GM11168 (cell line): ENCODE measurements around the gene PSMA8.
"Not testable (repeated sequence)": the region's sequence is repeated elsewhere in the genome, so short reads cannot be mapped to it uniquely, and the experiment has no call there.

ENCODE experiments used
- in situ Hi-C: fragments of 300-500 bp; cut with MboI; formaldehyde crosslinking; loops from one replicate; pipeline ENCODE4 v1.12.0; 2022; ENCODE audit warnings: low sequenced_read_pairs; ENCODE audit not compliant: unreplicated experiment

The PSMA8 gene

DNA sequence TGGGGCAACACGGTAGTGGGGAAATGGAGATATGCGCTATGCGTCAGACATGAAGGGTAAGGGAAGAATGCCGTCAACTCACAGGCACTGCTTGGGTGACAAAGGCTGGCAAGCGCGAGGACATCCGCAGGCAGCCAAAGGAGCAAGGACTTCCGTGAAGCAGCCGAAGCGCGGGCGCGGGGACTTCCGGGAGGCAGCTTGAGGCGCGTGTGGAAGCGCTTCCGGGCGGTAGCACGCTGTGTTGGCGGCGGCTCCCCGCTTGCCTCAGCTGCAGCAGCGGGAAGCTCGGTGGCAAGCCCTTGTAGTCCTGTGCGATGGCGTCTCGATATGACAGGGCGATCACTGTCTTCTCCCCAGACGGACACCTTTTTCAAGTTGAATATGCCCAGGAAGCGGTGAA, at the start of gene PSMA8:
Gene PSMA8 (plus strand): TSS at position 218 of the 400 bp plus-strand sequence. CDS start 97 bp downstream, at position 315.
- in situ Hi-C loops = no loop called here

DNA sequence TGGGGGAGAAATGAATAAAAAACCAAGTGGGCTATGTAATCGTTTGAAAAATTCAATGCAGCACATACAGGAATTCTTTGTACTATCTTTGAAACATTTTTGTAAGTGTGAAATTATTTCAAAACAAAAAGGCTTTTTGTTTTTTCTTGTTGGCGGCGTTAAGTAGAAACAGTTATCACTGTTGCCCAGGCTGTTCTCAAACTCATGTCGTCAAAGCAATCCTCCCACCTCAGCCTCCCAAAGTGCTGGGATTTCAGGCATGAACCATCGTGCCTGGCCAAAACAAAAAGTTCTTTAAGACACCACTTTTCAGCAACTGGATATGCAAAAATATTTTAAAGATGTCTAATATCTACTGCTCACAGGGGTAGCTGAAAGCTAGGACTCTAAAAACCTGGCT, 48.6 kb upstream of the PSMA8 start:
- in situ Hi-C loops = loop anchor here (10.0 kb wide), 1 partner anchor 170 kb away; no protein-coding TSS in a partner anchor

DNA sequence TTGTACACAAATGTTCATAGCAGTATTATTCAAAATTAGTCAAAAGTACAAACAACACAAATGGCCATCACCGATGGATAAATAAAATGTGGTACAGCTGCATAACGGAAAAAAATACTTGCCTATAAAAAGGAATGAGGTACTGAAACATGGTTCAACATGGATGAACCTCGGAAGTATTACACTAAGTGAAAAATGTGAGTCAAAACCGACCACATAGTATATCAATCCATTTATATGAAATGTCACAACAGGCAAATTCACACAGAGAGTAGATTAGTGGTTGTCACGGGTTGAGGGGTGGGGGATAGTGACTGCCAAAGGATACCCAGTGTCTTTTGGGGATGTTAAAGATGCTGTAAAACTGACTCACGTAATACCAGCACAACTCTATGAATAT, 46.7 kb upstream of the PSMA8 start:
- in situ Hi-C loops = loop anchor here (10.0 kb wide), 1 partner anchor 168 kb away; no protein-coding TSS in a partner anchor

DNA sequence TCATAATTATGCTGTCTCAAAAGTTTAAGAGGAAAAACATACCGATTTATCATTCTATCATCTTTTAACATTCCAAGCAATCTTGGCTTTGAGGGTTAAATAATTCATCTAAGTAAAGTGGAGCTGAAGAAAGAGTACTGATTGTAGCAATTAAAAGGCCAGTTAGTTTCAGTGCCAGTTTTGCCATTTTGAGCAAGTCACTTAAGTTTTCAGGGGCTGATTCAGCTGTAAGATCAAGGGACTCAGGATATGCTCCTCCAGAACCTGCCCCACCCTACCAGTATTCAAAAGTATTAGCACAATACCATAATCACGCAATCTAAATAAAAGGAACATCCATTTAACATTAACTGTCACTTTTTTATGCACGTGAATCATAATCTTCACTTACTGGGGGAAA, 45.2 kb upstream of the PSMA8 start:
- in situ Hi-C loops = loop anchor here (10.0 kb wide), 1 partner anchor 166 kb away; no protein-coding TSS in a partner anchor

DNA sequence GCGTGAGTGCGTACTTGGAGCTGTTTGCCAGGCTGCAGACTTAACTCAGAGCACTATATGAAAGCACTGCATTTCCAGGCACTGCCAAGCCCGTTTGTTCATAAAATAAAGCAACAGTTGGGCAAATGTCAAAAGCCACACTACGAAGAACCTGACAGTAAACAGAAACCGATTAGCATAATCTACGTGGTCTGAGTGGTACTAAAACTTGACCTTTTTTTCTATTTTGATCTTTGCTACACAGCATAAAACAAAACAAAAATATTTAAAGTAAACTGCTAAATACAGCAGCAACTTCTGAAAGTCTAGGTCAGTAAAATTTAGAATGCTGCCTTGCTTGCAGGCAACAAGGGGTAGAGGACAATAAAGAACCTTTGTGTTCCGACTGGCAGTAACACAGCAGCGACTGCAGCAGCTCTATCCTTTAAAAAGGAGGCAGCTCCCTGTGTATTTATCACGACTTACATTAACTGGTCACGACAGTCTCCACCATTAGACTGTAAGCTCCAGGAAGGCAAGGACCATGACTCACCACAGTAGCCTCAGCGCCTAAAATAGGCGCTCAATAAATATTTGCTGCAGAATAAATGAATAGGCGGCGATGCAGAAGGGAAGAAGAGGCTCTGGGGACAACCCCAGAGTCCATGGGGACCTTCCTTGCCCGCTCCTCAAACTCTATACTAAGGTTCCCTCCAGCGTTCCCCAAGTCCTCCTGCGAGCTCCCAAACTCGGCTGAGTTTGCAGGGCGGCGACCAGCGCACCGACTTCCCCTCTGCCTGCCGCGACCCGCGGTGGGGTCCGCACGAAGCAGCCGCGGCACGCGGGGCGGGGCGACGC, 44.2 kb upstream of the PSMA8 start:
- in situ Hi-C loops = loop anchor here (10.0 kb wide), 1 partner anchor 165 kb away; no protein-coding TSS in a partner anchor

DNA sequence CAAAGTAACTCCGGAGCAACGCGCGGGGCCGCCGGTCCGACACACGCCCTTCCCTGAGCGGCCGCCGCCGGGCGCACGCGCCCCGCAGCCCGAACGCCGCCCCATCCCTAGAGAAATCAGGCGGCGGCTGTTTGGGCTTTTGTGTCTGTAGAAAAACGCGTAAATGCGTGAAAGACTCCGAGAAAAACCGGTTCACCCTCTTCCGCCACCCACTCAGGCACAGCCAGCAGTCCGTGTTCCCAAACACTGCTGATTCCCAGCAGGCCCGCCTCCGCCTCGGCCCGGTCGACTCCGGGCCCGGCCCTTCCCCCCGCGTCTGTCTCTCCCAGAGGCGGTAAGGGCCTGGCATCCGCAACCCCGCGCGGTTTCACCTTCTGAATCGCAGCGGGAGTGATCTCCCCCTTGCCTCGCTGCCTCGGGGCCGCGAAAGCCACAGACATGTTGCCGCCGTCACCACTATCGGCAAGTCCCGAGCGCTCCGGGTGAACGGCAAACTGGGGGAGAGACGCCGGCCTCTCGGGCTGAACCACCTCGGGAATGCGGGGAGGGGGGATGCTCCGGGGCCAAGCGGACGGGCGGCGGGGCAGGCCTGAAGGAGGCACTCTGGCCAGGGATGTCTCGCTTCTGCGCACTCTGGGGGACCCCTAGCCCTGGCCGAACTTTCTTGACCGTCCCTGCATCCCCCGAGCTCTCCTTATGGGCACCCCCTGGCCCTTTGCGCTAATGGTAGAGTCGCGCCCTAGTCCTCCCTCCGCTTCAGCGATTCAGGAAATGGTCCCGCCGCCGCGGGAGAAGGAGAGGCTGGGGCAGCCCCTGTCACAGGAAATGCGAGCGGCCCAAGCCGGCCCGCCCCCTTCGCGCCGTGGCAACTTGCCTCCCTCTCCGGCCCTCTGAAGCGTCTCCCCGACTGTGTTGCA, 43.3 kb upstream of the PSMA8 start, which contains the start of gene SS18:
Gene SS18 (minus strand): TSS at position 484 of the 917 bp plus-strand sequence. CDS start 44 bp downstream, at position 440.
- in situ Hi-C loops = no loop called here

DNA sequence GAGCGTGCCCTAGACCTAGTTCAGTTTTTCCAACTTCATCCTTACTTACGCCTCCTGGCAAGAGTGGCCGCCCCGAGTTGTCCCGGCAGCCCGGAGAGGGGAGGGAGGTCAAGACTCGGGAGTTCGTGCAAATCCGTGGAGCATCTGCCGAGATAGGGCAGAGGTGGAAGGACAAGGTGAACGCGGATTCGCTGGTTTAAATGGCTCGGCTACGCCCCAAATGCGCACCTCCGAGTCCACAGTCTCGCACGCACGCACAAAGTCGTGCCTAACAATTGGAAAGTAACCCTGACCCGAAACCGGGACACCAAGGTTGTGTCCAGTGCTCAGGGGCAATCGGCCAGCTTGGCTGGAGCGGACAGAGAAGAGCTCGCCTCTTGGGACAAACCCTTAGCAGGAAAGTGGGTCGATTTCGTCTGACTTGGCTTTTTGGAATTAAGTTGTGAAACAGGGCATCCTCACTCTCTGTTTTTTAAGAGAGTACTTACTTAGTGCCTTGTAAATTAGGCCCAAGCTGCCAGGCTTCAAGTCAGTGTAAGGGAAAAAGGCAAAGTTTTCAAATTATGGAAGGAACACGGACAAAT, 42.5 kb upstream of the PSMA8 start:
- in situ Hi-C loops = no loop called here

DNA sequence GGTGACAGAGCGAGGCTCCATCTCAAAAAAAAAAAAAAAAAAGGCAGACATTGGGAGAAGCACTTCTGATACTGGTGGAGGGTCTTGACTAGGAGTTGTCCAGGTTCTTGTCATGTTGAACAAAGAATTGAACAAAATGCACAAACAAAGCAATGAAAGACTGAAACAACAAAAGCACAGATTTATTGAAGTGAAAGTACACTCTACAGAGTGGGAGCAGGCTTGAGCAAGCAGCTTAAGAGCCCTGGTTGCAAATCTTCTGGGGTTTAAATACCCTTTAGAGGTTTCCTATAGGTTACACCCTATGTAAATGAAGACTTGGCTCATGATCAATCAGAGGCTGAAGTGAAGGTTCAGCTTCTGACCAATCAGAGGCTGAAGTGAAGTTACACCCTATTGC, 36.8 kb upstream of the PSMA8 start:
- in situ Hi-C loops = no loop called here

DNA sequence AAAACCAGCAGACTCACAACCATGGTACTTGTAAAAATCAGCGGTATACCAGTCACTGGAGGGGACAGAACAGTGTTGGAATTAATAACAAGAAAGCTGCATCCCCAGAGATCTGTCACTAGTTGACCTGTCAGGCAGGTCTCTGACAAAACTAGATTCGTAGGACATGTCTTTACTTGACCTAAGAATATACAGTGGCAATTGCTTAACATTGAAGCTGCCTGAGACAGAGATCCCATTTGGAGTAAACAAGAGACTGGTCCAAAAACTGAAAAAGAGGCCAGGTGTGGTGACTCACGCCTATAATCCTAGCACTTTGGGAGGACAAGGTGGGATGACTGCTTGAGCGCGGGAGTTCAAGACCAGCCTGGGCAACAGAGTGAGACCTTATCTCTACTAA, 36.1 kb upstream of the PSMA8 start:
- in situ Hi-C loops = no loop called here

DNA sequence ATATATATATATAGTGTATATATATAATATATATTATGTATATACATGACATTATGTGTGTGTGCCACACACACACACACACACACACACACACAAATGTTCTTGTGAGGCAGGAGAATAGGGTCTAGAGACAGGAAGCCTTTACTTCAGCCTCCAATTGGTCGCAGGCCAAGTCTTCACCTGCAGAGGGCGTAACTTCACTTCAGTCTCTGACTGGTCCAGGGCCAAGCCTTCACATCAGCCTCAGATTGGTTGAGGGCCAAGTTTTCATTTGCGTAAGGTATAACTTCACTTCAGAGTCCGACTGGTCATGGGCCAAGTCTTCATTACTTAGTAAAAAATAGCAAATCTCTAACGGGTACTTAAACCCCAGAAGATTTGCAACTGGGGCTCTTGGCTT, 30.1 kb upstream of the PSMA8 start:
- in situ Hi-C loops = no loop called here

DNA sequence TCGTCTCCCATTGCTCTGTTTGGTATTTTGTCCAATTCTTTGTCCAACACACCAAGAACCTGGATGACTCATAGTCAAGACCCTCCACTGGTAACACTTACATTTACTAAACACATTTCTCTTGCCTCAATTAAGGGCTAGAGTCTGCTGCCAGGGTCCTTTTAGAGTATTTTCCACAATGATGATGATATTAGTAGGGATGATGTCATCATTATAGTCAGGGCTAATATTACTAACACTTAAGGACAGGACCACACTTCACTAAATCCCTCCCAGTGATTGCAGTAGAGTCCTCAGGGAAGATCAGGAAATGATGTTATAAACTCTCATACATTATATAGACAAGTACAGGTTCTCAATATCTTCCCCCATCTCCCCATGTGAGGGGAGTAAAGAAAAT, 29.6 kb upstream of the PSMA8 start:
- in situ Hi-C loops = no loop called here

DNA sequence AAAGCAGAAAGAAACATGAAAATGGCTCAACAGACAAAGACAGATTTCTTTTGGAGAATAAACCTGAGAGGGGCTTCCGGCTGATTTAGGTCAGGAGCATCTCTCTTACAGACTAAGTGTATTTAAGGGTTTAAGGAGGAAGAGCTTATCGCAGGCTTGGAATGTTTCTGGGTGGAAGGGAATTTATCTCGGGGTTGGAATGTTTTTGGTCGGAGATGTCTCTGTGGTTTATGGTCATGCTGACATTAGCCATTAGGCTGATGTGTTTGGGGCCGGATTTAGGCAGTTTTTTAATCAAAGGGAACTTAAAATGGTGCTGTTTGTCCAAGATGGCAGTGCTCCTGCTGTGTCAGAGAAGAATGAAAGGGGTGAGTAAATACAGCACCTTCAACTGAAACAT, 14.4 kb upstream of the PSMA8 start:
- in situ Hi-C loops = no loop called here

DNA sequence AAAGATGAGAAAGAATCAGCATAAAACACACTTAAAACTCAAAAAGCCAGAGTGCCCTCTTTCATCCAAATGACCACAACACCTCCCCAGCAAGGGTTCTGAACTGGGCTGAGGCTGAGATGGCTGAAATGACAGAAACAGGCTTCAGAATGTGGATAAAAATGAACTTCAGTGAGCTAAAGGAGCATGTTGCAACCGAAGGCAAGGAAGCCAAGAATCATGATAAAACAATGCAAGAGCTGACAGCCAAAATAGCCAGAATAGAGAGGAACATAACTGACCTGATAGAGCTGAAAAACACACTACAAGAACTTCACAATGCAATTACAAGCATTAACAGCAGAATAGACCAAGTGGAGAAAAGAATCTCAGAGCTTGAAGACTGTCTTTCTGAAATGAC, 12.2 kb upstream of the PSMA8 start:
- in situ Hi-C loops = no loop called here

DNA sequence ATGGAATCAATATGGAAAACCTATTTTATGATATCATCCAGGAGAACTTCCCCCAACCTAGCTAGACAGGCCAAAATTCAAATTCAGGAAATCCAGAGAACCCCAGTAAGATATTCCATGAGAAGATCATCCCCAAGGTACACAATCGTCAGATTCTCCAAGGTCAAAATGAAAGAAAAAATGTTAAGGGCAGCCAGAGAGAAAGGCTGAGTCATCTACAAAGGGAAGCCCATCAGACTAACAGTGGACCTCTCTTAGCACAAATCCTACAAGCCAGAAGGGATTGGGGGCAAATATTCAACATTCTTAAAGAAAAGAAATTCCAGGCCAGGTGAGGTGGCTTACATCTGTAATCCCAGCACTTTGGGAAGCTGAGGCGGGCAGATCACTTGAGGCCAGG, 11.7 kb upstream of the PSMA8 start:
- in situ Hi-C loops = not testable (repeated sequence)

DNA sequence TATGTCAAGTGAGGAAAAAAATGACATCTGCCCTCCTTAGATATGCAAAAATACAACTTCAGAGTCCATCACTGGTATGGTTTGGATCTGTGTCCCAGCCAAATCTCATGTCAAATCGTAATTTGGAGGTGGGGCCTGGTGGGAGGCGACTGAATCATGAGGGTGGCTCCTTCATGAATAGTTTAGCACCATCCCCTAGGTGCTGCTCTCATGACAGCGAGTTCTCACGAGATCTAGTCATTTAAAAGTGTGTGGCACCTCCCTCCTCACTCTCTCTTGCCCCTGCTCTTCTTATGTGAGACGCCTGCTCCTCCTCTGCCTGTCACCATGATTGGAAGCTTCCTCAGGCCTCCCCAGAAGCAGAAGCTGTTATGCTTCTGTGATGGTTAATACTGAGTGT, 5.9 kb upstream of the PSMA8 start:
- in situ Hi-C loops = no loop called here

DNA sequence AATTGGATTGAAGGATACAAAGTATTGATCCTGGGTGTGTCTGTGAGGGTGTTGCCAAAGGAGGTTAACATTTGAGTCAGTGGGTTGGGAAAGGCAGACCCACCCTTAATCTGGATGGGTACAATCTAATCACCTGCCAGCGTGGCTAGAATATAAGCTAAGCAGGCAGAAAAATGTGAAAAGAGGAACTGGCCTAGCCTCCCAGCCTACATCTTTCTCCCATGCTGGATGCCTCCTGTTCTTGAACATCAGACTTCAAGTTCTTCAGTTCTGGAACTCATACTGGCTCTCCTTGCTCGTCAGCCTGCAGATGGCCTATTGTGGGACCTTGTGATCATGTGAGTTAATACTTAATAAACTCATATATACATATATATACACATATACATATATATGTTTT, 5.5 kb upstream of the PSMA8 start:
- in situ Hi-C loops = not testable (repeated sequence)

DNA sequence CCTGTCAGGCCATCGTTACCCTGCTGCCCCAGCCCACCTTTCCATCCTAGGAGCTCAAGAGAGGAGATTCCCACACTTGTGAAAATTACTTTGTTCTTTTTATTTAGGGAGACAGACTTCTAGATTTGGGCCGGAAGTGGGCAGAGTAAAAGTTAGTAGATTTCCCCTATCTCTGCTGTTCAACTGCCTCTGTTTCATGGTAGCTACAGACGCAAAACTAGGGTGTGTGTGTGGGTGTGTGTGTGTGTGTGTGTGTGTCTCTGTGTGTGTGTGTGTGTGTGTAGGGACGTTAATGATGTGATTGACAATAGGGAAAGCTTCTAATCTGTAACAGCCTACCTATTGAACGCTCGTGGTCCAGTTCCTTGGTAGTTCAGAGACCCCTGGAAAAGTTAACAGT, 438 bp downstream of the PSMA8 start:
- in situ Hi-C loops = no loop called here

DNA sequence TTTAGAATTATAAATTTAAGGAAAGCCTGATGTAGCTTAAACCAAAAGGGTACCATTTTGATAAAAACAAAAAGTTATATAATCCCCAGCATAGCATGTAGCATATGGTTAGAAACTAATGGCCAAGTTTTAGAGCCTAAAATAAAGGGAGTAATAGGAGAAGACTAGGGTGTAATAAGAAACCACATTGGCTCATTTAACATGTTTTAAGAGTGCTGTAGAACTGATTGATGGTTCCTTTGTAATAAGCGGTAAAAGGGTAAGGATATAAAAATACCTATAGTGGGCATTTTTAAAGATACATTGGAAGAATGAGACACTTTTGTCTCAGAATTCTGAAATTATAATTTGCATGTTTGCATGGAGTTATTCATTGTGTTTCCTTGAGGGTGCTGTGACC, 1.9 kb downstream of the PSMA8 start:
- in situ Hi-C loops = no loop called here

DNA sequence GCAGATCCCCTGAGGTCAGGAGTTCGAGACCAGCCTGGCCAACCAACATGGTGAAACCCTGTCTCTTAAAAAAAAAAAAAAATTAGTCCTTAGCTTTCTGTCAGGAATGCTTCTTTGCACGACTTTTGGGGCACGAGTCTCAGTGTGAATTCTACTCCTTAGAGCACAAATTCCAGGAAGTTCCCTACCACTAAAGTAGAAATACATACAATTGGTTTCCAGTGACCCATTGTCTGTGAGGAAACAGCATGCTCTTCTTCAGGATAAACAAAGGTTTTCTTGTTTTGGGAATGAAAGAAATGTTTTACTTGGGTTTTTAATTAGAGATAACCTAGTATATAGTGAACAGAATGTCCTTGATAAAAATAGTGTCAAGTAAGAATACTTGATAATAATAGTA, 23.7 kb downstream of the PSMA8 start:
- in situ Hi-C loops = no loop called here

DNA sequence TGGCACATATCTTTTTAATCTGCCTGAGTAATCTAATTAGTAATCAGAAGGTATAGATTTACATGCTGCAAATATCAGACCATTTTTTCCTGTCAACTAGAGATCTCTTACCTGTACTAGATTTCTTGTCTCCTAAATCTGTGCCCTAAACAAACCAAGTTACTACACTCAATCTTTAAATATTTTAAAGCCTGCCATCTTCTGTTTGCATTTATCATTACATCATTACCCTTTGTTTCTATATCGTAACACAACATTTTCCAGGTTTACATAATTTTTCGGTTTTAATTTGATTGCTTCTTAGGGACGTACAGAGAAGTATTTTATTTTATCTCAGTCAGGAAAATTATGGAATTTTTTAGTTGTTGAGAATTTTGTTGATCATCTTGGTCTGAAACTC, 25.7 kb downstream of the PSMA8 start:
- in situ Hi-C loops = no loop called here

DNA sequence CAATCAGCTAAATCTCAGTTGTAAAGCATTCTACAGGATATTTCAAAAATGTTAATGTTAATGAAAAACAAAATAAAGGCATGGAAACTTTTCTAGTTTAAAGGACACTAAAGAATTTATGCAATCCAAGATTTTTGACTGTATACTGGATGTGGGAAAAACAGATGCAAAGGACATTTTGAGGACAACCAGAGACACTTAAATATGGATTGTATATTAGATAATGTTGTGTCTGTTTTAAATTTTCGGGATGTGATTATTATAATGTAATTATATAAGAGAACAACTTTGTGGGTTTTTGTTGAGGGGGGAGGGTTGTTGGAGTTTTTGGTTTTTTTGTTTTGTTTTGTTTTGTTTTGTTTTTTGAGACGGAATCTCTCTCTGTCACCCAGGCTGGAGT, 30.9 kb downstream of the PSMA8 start:
- in situ Hi-C loops = no loop called here
